OCI-LY7 (cell line): Measurements from ENCODE around the gene UNG.

ENCODE experiments used
- CTCF ChIP-seq: fragments of 200-600 bp; sonication (generic); conservative IDR thresholded peaks from 2 replicates; pipeline ENCODE4 v1.5.1; 2014; ENCODE audit warnings: mild to moderate bottlenecking, antibody characterized with exemption, low read length, moderate library complexity, mixed read lengths
- EZH2phosphoT487 ChIP-seq: fragments of 200-600 bp; sonication (generic); IDR thresholded peaks from 2 replicates; pipeline ENCODE4 v1.6.1; 2018; ENCODE audit warnings: low read depth, borderline replicate concordance, mild to moderate bottlenecking, mixed run types, antibody characterized with exemption, low read length, moderate library complexity, mixed read lengths

- TF ChIP-seq CTCF (no peak), EZH2phosphoT487 (no peak)
These were observed 42.4 kb downstream of the UNG start for GRCh38 chr12:109139791-109140190.
